Activated CD8-positive, alpha-beta T cell treated with anti-CD3 and anti-CD28 coated beads for 36 hours (primary cell): Measurements from ENCODE around the gene GTF3C5. TPM values are rescaled to one million over a fixed set of nuclear protein-coding genes. Genes with fewer than 3 reads are reported as not detected.

ENCODE experiments used
- ATAC-seq: fragments of 200-7000 bp; cut with Tn5 transposase; one replicate; pipeline ENCODE4 v1.10.0; 2021; ENCODE audit warnings: mild to moderate bottlenecking, moderate library complexity
- CTCF ChIA-PET: fragments of 350-600 bp; sonication (Branson Sonifier 250); formaldehyde crosslinking; loops from one replicate; lab custom pipeline; 2021; ENCODE audit warnings: antibody characterized with exemption; lab: Charles Lee
- POLR2A ChIA-PET: fragments of 350-600 bp; sonication (Branson Sonifier 250); formaldehyde crosslinking; loops from one replicate; lab custom pipeline; 2021; ENCODE audit warnings: antibody characterized with exemption; lab: Charles Lee
- DNase-seq: peaks from one replicate; pipeline ENCODE4 v3.0.0-alpha.2; 2020
- H3K27ac Mint-ChIP-seq: one replicate; pipeline ENCODE4 v1.8.0; 2021; ENCODE audit warnings: mild to moderate bottlenecking, mixed read lengths
- H3K27me3 Mint-ChIP-seq: one replicate; pipeline ENCODE4 v1.8.0; 2021; ENCODE audit warnings: mixed read lengths
- H3K36me3 Mint-ChIP-seq: one replicate; pipeline ENCODE4 v1.8.0; 2021; ENCODE audit warnings: low read depth, mixed read lengths
- H3K4me1 Mint-ChIP-seq: one replicate; pipeline ENCODE4 v1.8.0; 2021; ENCODE audit warnings: low read depth, mixed read lengths
- H3K4me3 Mint-ChIP-seq: one replicate; pipeline ENCODE4 v1.8.0; 2021; ENCODE audit warnings: mild to moderate bottlenecking, moderate library complexity, mixed read lengths
- H3K9me3 Mint-ChIP-seq: one replicate; pipeline ENCODE4 v1.8.0; 2021; ENCODE audit warnings: mixed read lengths
- CTCF ChIP-seq: fragments of 200-600 bp; IDR thresholded peaks from one replicate; pipeline ENCODE4 v1.8.0; 2022; ENCODE audit warnings: antibody characterized with exemption, mild to moderate bottlenecking
- intact Hi-C: fragments of 100-400 bp; cut with micrococcal nuclease; formaldehyde crosslinking; loops from one replicate; pipeline ENCODE4 v1.10.0; 2022
- total RNA-seq, 2 experiments: library from RNA; stranded (reverse); gene quantifications; one replicate each; pipeline ENCODE4 v1.2.3, GENCODE V29; 2021

The GTF3C5 gene
- total RNA-seq, 2 experiments from 2014 or later, result 87.6 to 95.3 TPM

- Mint-ChIP-seq H3K9me3 (no peaks in the 10 kb centered on the region), H3K4me3 (no peak overlapping the region), H3K4me1 (peaks cover 11% of the 10 kb centered on the region), H3K27ac (no peak overlapping the region), H3K36me3 (peaks cover 31% of the 10 kb centered on the region), H3K27me3 (no peaks in the 10 kb centered on the region)
- POLR2A ChIA-PET, result no interaction called here
- intact Hi-C loops, result loop anchor here (2.0 kb wide), 1 partner anchor 103 kb away; no protein-coding TSS in a partner anchor
- DNase-seq (no peak), ATAC-seq (no peak)
- CTCF ChIA-PET, result interaction anchor here (0.8 to 2.8 kb wide), 5 partner anchors 9 to 139 kb away, joined by 3 to 14 read pairs (median 8); no protein-coding TSS in a partner anchor
- no peak for TF ChIP-seq CTCF
Measured at GRCh38 chr9:133041958-133042357, 11.2 kb downstream of the GTF3C5 start.

GRCh38 chr9:133042676-133043075 is 11.9 kb downstream of the GTF3C5 start:
- no peak for ATAC-seq
- no peak for DNase-seq
- no peak overlapping the region for H3K4me3 Mint-ChIP-seq
- peaks cover 11% of the 10 kb centered on the region for H3K4me1 Mint-ChIP-seq
- no peaks in the 10 kb centered on the region for H3K9me3 Mint-ChIP-seq
- H3K27ac Mint-ChIP-seq, result no peak overlapping the region
- ChIA-PET POLR2A (no interaction called here), CTCF (interaction anchor here (0.8 to 2.8 kb wide), 6 partner anchors 10 to 138 kb away, joined by 3 to 8 read pairs (median 6); no protein-coding TSS in a partner anchor)
- TF ChIP-seq CTCF, result no peak
- intact Hi-C loops, result no loop called here
- H3K27me3 Mint-ChIP-seq, result no peaks in the 10 kb centered on the region
- peaks cover 33% of the 10 kb centered on the region for H3K36me3 Mint-ChIP-seq

- Mint-ChIP-seq H3K27ac (no peak overlapping the region), H3K4me3 (no peak overlapping the region), H3K9me3 (no peaks in the 10 kb centered on the region), H3K36me3 (peaks cover 32% of the 10 kb centered on the region), H3K27me3 (no peaks in the 10 kb centered on the region), H3K4me1 (peaks cover 7% of the 10 kb centered on the region)
- CTCF ChIA-PET, result interaction anchor here (1.6 to 2.8 kb wide), 3 partner anchors 11 to 101 kb away, joined by 6 to 8 read pairs (median 8); no protein-coding TSS in a partner anchor
- no peak for DNase-seq
- TF ChIP-seq CTCF, result no peak
- ATAC-seq, result no peak
- intact Hi-C loops, result no loop called here
- POLR2A ChIA-PET, result interaction anchor here (0.6 kb wide), 1 partner anchor 121 kb away, joined by 3 read pairs; no protein-coding TSS in a partner anchor
Measured at GRCh38 chr9:133043449-133044035, 12.7 kb downstream of the GTF3C5 start.

- Mint-ChIP-seq H3K27ac (peak overlapping the region; percentile 23), H3K4me1 (peaks cover 7% of the 10 kb centered on the region), H3K36me3 (peaks cover 30% of the 10 kb centered on the region), H3K27me3 (no peaks in the 10 kb centered on the region), H3K4me3 (no peak overlapping the region), H3K9me3 (no peaks in the 10 kb centered on the region)
- intact Hi-C loops, result no loop called here
- DNase-seq, result no peak
- POLR2A ChIA-PET, result no interaction called here
- CTCF ChIA-PET, result interaction anchor here (0.8 to 1.9 kb wide), 2 partner anchors 100 kb away, joined by 3 to 6 read pairs; no protein-coding TSS in a partner anchor
- no peak for TF ChIP-seq CTCF
- no peak for ATAC-seq
Measured at GRCh38 chr9:133044125-133044524, 13.3 kb downstream of the GTF3C5 start.

- Mint-ChIP-seq H3K27ac (peak overlapping the region; percentile 23), H3K9me3 (no peaks in the 10 kb centered on the region), H3K27me3 (no peaks in the 10 kb centered on the region), H3K36me3 (peaks cover 31% of the 10 kb centered on the region), H3K4me1 (peaks cover 7% of the 10 kb centered on the region), H3K4me3 (no peak overlapping the region)
- ChIA-PET CTCF (interaction anchor here (0.8 kb wide), 1 partner anchor 100 kb away, joined by 3 read pairs; no protein-coding TSS in a partner anchor), POLR2A (no interaction called here)
- DNase-seq, result no peak
- ATAC-seq, result no peak
- intact Hi-C loops, result no loop called here
- TF ChIP-seq CTCF, result no peak
Measured at GRCh38 chr9:133044661-133045060, 13.9 kb downstream of the GTF3C5 start.
